Gastrocnemius medialis (tissue), 4 donors: ENCODE measurements around the gene LPO. TPM values are rescaled to one million over a fixed set of nuclear protein-coding genes. Genes with fewer than 3 reads are reported as not detected.
A peak's percentile ranks its signal among the peaks of the same experiment; 100 is the strongest.

Source experiments
- ATAC-seq, 2 donors: fragments of 150-250 bp; one replicate each; pipeline ENCODE4 v1.9.1; 2016
- DNase-seq, 2 donors: peaks; one replicate each; pipeline ENCODE4 v3.0.0-alpha.2; 2019
- H3K27ac ChIP-seq, 4 donors: fragments of 200-600 bp; sonication (generic); 1 replicate in 1 of 4; 2 replicates in 3 of 4; pipeline ENCODE4 v1.5.1; 2016 to 2018; ENCODE audit warnings: mild to moderate bottlenecking in 2 of 4, moderate library complexity in 1 of 4
- H3K27me3 ChIP-seq, 3 donors: fragments of 200-600 bp; sonication (generic) in 2 of 3; 1 replicate in 1 of 3; 2 replicates in 2 of 3; pipeline versions ENCODE4 v1.5.1 to v1.6.0; 2016 to 2019; ENCODE audit warnings: mild to moderate bottlenecking in 1 of 3, moderate library complexity in 1 of 3
- H3K36me3 ChIP-seq, 2 donors: fragments of 200-600 bp; sonication (generic) in 1 of 2; one replicate each; pipeline ENCODE4 v1.5.1; 2017 to 2018
- H3K4me1 ChIP-seq, 2 donors: fragments of 200-600 bp; sonication (generic) in 1 of 2; one replicate each; pipeline ENCODE4 v1.5.1; 2016 to 2017; ENCODE audit warnings: mild to moderate bottlenecking in 2 of 2
- H3K4me3 ChIP-seq, 4 donors: fragments of 200-600 bp; sonication (generic) in 3 of 4; 1 replicate in 1 of 4; 2 replicates in 3 of 4; pipeline ENCODE4 v1.5.1; 2016 to 2019; ENCODE audit warnings: mild to moderate bottlenecking in 2 of 4
- H3K9me3 ChIP-seq, 3 donors: fragments of 200-600 bp; sonication (generic) in 2 of 3; 1 replicate in 1 of 3; 2 replicates in 2 of 3; pipeline ENCODE4 v1.5.1; 2016 to 2019
- CTCF ChIP-seq, 5 experiments: fragments of 450-650 bp in 3 of 5; fragments of 200-600 bp in 2 of 5; sonication (generic) in 2 of 5; IDR thresholded peaks in 4 of 5; conservative IDR thresholded peaks in 1 of 5; 1 replicate in 4 of 5; 2 replicates in 1 of 5; pipeline ENCODE4 v1.5.1; 2016 to 2019; ENCODE audit warnings: antibody characterized with exemption in 5 of 5, mild to moderate bottlenecking in 3 of 5, moderate library complexity in 3 of 5
- POLR2A ChIP-seq, 2 donors: fragments of 450-650 bp; IDR thresholded peaks; one replicate each; pipeline ENCODE4 v1.6.1; 2017; ENCODE audit warnings: antibody characterized with exemption in 2 of 2, mild to moderate bottlenecking in 2 of 2, moderate library complexity in 2 of 2
- in situ Hi-C, 4 donors: fragments of 200-750 bp; cut with MboI; loops; one replicate each; pipeline versions ENCODE4 v1.15.0 to v1.8.0; 2017; ENCODE audit warnings: low sequenced_read_pairs in 4 of 4
- intact Hi-C: fragments of 100-400 bp; cut with DNase I; formaldehyde crosslinking; loops from one replicate; pipeline ENCODE4 v1.15.1; 2023; ENCODE audit warnings: low total_unique reads
- total RNA-seq, 4 donors: library from RNA; depleted of rRNA; stranded (reverse); fragments of >200 nt; gene quantifications; one replicate each; pipeline versions ENCODE4 v1.1.0 to v1.2.3, GENCODE V29; 2016

The LPO gene
- total RNA-seq, 4 donors from 2014 or later = not detected

- peaks cover 3 to 10% (median 7%) of the 10 kb centered on the region in 3 donors for H3K27me3 ChIP-seq
- intact Hi-C loops = no loop called here
- in situ Hi-C loops = no loop called here
- DNase-seq = no peak
- no peaks in the 10 kb centered on the region for H3K9me3 ChIP-seq
- TF ChIP-seq CTCF (IDR thresholded peaks at IDR 0.05 in 4 of 5, conservative IDR thresholded peaks at IDR 0.05 in 1 of 5) (no peak), POLR2A (IDR thresholded peaks at IDR 0.05) (no peak)
- no peak overlapping the region for H3K27ac ChIP-seq
- no peak for ATAC-seq
- no peaks in the 10 kb centered on the region for H3K36me3 ChIP-seq
- H3K4me1 ChIP-seq = no peaks in the 10 kb centered on the region
- H3K4me3 ChIP-seq = no peak overlapping the region
Measured at GRCh38 chr17:58193641-58194255, 44.6 kb upstream of the LPO start.

DNA sequence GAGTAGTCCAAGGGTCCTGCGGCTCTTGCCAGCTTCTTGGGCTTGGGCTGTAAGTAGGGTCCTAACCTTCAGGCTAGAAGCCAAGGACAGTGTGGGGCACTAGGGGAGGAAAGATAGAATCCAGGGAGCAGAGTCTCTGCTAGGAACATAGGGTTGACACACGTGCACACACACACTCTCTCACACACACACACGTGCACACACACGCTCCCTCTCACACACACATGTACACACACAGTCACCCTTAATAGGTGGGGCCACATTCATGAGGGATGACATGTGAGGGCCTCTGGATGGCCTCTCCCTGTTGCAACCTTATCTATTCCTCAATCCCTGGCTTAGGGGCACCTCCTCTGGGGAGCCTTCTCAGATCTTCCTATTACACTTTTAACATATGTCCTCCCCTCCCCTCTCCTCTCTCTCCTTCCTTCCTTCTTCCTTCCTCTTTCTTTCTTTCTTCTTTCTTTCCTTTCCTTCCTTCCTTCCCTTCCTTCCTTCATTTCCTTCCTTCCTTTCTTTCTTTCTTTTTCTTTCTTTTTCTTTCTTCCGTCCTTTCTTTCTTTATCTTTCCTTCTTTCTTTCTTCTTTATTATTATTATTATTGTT is 42.8 kb upstream of the LPO start:
- Histone ChIP-seq H3K27me3 (peaks cover 3 to 10% (median 4%) of the 10 kb centered on the region in 3 donors), H3K4me3 (no peak overlapping the region)
- intact Hi-C loops = no loop called here

GRCh38 chr17:58196610-58197009 is 41.8 kb upstream of the LPO start:
- in situ Hi-C loops (no loop called here), intact Hi-C loops (no loop called here)
- TF ChIP-seq POLR2A (IDR thresholded peaks at IDR 0.05) (no peak), CTCF (IDR thresholded peaks at IDR 0.05 in 4 of 5, conservative IDR thresholded peaks at IDR 0.05 in 1 of 5) (no peak)

More for the DNA sequence above, 42.8 kb upstream of the LPO start:
- ATAC-seq = no peak
- Histone ChIP-seq H3K27ac (no peak overlapping the region), H3K4me1 (no peaks in the 10 kb centered on the region), H3K36me3 (no peaks in the 10 kb centered on the region), H3K9me3 (no peaks in the 10 kb centered on the region)
- TF ChIP-seq POLR2A (IDR thresholded peaks at IDR 0.05) = no peak
- TF ChIP-seq CTCF (IDR thresholded peaks at IDR 0.05 in 4 of 5, conservative IDR thresholded peaks at IDR 0.05 in 1 of 5) = no peak
- DNase-seq = no peak
- in situ Hi-C loops = no loop called here

GRCh38 chr17:58200024-58200633 is 38.3 kb upstream of the LPO start:
- DNase-seq = no peak
- H3K36me3 ChIP-seq = no peaks in the 10 kb centered on the region
- no peak overlapping the region for H3K27ac ChIP-seq
- TF ChIP-seq CTCF (IDR thresholded peaks at IDR 0.05 in 4 of 5, conservative IDR thresholded peaks at IDR 0.05 in 1 of 5) = peak in 1 of 5 experiments; percentile 44
- no peak for TF ChIP-seq POLR2A (IDR thresholded peaks at IDR 0.05)
- in situ Hi-C loops (loop anchor here in 1 of 4 donors (10.0 kb wide), 1 partner anchor 65 kb away; no protein-coding TSS in a partner anchor), intact Hi-C loops (no loop called here)
- peaks cover 0 to 10% (median 0%) of the 10 kb centered on the region in 3 donors for H3K27me3 ChIP-seq
- H3K4me3 ChIP-seq = no peak overlapping the region
- H3K9me3 ChIP-seq = no peaks in the 10 kb centered on the region
- no peak for ATAC-seq
- no peaks in the 10 kb centered on the region for H3K4me1 ChIP-seq

More at GRCh38 chr17:58196610-58197009, 41.8 kb upstream of the LPO start:
- Histone ChIP-seq H3K36me3 (no peaks in the 10 kb centered on the region), H3K4me3 (no peak overlapping the region), H3K9me3 (no peaks in the 10 kb centered on the region), H3K27me3 (peaks cover 0 to 10% (median 0%) of the 10 kb centered on the region in 3 donors), H3K4me1 (no peaks in the 10 kb centered on the region), H3K27ac (no peak overlapping the region)
- ATAC-seq (no peak), DNase-seq (no peak)
